Right atrium auricular region (tissue), 2 donors: Measurements from ENCODE around the gene HIRA. TPM values are rescaled to one million over a fixed set of nuclear protein-coding genes. Genes with fewer than 3 reads are reported as not detected.
"Not testable (repeated sequence)": the region's sequence is repeated elsewhere in the genome, so short reads cannot be mapped to it uniquely, and the experiment has no call there.

Experiments used
- DNase-seq: peaks from one replicate; pipeline ENCODE4 v3.0.0-alpha.2; 2019; ENCODE audit warnings: low spot score
- H3K27ac ChIP-seq, 2 donors: fragments of 200-600 bp; sonication (generic); 1 replicate in 1 of 2; 2 replicates in 1 of 2; pipeline ENCODE4 v1.5.1; 2016 to 2019
- H3K27me3 ChIP-seq, 2 donors: fragments of 200-600 bp; sonication (generic); one replicate each; pipeline versions ENCODE4 v1.5.1 to v1.6.0; 2017 to 2019
- H3K36me3 ChIP-seq: fragments of 200-600 bp; sonication (generic); one replicate; pipeline ENCODE4 v1.5.1; 2016
- H3K4me1 ChIP-seq, 2 donors: fragments of 200-600 bp; sonication (generic); one replicate each; pipeline versions ENCODE4 v1.5.1 to v1.6.0; 2017 to 2019
- H3K4me3 ChIP-seq, 2 donors: fragments of 200-600 bp; sonication (generic); 1 replicate in 1 of 2; 2 replicates in 1 of 2; pipeline ENCODE4 v1.5.1; 2017 to 2019; ENCODE audit warnings: mild to moderate bottlenecking in 1 of 2, moderate library complexity in 1 of 2
- H3K9me3 ChIP-seq, 2 donors: fragments of 200-600 bp; sonication (generic); one replicate each; pipeline ENCODE4 v1.5.1; 2019
- total RNA-seq, 2 donors: library from RNA; depleted of rRNA; stranded (reverse); fragments of >200 nt; gene quantifications; one replicate each; pipeline ENCODE4 v1.1.0, GENCODE V29; 2016
- TF ChIP-seq, protein P1 (sequence below), 2 donors: fragments of 200-600 bp; sonication (generic); IDR thresholded peaks; one replicate each; pipeline ENCODE4 v1.5.1; 2019; ENCODE audit warnings: antibody characterized with exemption in 2 of 2

The HIRA gene
- total RNA-seq, 2 donors from 2014 or later = 9.8 to 15.7 TPM

DNA sequence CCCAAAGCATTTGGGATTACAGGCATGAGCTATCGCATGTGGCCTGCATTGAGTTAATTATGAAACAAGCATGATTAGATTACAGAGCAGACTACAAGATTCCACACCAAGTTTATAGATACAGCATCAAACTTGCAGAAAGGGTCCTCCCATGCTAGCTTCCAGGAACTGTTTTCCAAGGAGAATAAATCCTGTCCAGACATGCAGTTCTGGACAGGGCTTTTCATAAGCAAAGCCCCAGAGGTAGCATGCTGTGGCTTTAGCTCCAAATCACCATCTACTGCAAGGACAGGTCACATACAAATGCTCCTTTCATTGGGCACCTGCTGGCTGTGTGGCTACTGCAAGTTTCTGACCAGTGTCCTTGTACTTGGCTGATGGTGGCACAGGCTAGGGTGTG is 57.1 kb downstream of the HIRA start:
- no peaks in the 10 kb centered on the region for H3K27me3 ChIP-seq
- no peak for DNase-seq
- no peak overlapping the region for H3K4me3 ChIP-seq
- H3K4me1 ChIP-seq = no peaks in the 10 kb centered on the region
- H3K9me3 ChIP-seq = no peaks in the 10 kb centered on the region
- peaks cover 70% of the 10 kb centered on the region for H3K36me3 ChIP-seq
- H3K27ac ChIP-seq = no peak overlapping the region
- TF ChIP-seq, protein P1, sequence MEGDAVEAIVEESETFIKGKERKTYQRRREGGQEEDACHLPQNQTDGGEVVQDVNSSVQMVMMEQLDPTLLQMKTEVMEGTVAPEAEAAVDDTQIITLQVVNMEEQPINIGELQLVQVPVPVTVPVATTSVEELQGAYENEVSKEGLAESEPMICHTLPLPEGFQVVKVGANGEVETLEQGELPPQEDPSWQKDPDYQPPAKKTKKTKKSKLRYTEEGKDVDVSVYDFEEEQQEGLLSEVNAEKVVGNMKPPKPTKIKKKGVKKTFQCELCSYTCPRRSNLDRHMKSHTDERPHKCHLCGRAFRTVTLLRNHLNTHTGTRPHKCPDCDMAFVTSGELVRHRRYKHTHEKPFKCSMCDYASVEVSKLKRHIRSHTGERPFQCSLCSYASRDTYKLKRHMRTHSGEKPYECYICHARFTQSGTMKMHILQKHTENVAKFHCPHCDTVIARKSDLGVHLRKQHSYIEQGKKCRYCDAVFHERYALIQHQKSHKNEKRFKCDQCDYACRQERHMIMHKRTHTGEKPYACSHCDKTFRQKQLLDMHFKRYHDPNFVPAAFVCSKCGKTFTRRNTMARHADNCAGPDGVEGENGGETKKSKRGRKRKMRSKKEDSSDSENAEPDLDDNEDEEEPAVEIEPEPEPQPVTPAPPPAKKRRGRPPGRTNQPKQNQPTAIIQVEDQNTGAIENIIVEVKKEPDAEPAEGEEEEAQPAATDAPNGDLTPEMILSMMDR (IDR thresholded peaks at IDR 0.05) = no peak

GRCh38 chr22:19373450-19373849 is 58.1 kb downstream of the HIRA start:
- Histone ChIP-seq H3K9me3 (no peaks in the 10 kb centered on the region), H3K27ac (no peak overlapping the region), H3K4me3 (no peak overlapping the region), H3K4me1 (no peaks in the 10 kb centered on the region), H3K36me3 (peaks cover 78% of the 10 kb centered on the region), H3K27me3 (no peaks in the 10 kb centered on the region)
- no peak for DNase-seq
- TF ChIP-seq, protein P1 (IDR thresholded peaks at IDR 0.05) = no peak

DNA sequence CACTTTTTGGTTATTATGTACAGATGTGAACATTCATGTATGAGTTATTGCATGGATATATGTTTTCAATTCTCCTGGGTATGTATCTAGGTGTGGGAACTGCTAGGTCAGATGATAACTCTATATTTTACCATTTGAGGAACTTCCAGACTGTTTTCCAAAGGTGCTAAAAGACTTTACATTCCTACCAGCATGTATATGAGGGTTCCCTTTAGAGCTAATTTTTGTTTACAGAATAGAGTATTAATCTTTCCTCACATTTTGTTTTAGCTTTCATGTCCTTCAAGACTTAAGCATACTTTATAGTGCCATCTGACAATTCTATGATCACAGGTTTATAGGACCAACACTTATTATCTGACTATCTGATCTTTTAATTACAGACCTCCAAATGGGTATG is 59.6 kb downstream of the HIRA start:
- Histone ChIP-seq H3K36me3 (peaks cover 67% of the 10 kb centered on the region), H3K4me3 (no peak overlapping the region), H3K27me3 (no peaks in the 10 kb centered on the region), H3K27ac (no peak overlapping the region), H3K9me3 (no peaks in the 10 kb centered on the region), H3K4me1 (no peaks in the 10 kb centered on the region)
- no peak for DNase-seq
- TF ChIP-seq, protein P1 (IDR thresholded peaks at IDR 0.05) = no peak

DNA sequence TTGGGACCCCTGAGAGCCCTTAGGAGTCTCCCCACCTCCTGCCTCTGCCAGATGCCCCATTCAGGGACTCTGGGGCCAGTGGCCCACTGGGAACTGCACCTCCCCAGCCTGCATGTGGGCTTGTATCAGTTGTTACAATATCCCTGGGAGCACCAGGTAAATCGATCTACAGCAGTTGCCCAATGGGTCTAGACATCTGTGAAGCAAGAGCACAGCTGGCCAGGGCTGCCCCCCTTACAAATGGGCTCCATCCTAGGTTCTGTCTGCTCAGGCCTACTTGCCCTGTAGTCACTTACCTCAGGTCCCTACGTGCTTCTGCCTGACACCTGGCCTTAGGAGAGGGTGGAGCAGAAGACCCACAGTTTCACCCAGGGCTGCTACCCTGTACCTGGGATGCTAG is 62.7 kb downstream of the HIRA start:
- no peaks in the 10 kb centered on the region for H3K4me1 ChIP-seq
- peaks cover 37% of the 10 kb centered on the region for H3K36me3 ChIP-seq
- H3K4me3 ChIP-seq = no peak overlapping the region
- no peak overlapping the region for H3K27ac ChIP-seq
- H3K27me3 ChIP-seq = no peaks in the 10 kb centered on the region
- H3K9me3 ChIP-seq = no peaks in the 10 kb centered on the region
- DNase-seq = no peak
- TF ChIP-seq, protein P1 (IDR thresholded peaks at IDR 0.05) = no peak

GRCh38 chr22:19367763-19368367 is 63.7 kb downstream of the HIRA start:
- TF ChIP-seq, protein P1 (IDR thresholded peaks at IDR 0.05) = no peak
- no peak overlapping the region for H3K4me3 ChIP-seq
- no peaks in the 10 kb centered on the region for H3K9me3 ChIP-seq
- no peaks in the 10 kb centered on the region for H3K27me3 ChIP-seq
- H3K36me3 ChIP-seq = peaks cover 31% of the 10 kb centered on the region
- no peak for DNase-seq
- H3K27ac ChIP-seq = no peak overlapping the region
- no peaks in the 10 kb centered on the region for H3K4me1 ChIP-seq

DNA sequence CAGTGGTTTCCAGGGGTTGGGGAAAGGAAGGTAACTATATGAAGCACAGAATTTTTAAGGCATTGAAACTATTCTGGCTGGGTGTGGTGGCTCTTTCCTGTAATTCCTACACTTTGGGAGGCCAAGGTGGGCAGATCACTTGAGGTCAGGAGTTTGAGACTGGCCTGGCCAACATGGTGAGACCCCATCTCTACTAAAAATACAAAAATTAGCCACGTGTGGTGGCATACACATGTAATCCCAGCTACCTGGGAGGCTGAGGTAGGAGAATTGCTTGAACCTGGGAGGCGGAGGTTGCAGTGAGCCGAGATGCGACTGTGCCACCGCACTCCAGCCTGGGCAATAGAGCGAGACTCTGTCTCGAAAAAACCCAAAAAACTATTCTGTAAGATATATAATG is 68.0 kb downstream of the HIRA start:
- peaks cover 43% of the 10 kb centered on the region for H3K36me3 ChIP-seq
- not testable (repeated sequence) for H3K27me3 ChIP-seq, H3K4me3 ChIP-seq, H3K27ac ChIP-seq, H3K4me1 ChIP-seq, H3K9me3 ChIP-seq, DNase-seq
